Activated B cell treated with CpG ODN at 0.5 μM for 24 hours (primary cell): ENCODE data around the gene CENPQ. TPM values are rescaled to one million over a fixed set of nuclear protein-coding genes. Genes with fewer than 3 reads are reported as not detected.

Experiments
- ATAC-seq: fragments of 200-7000 bp; cut with Tn5 transposase; one replicate; pipeline ENCODE4 v1.10.0; 2021; ENCODE audit warnings: low read depth, mild to moderate bottlenecking, moderate library complexity
- CTCF ChIA-PET: fragments of 350-600 bp; sonication (Branson Sonifier 250); formaldehyde crosslinking; loops from one replicate; lab custom pipeline; 2021; ENCODE audit warnings: antibody characterized with exemption; lab: Charles Lee
- POLR2A ChIA-PET: fragments of 350-600 bp; sonication (Branson Sonifier 250); formaldehyde crosslinking; loops from one replicate; lab custom pipeline; 2021; ENCODE audit warnings: antibody characterized with exemption; lab: Charles Lee
- DNase-seq: peaks from one replicate; pipeline ENCODE4 v3.0.0; 2022
- H3K27ac Mint-ChIP-seq: one replicate; pipeline ENCODE4 v1.8.0; 2020; ENCODE audit warnings: mixed read lengths
- H3K27me3 Mint-ChIP-seq: one replicate; pipeline ENCODE4 v1.8.0; 2021; ENCODE audit warnings: mixed read lengths
- H3K36me3 Mint-ChIP-seq: one replicate; pipeline ENCODE4 v1.8.0; 2021; ENCODE audit warnings: low read depth, mixed read lengths
- H3K4me1 Mint-ChIP-seq: one replicate; pipeline ENCODE4 v1.8.0; 2021; ENCODE audit warnings: mixed read lengths
- H3K4me3 Mint-ChIP-seq: one replicate; pipeline ENCODE4 v1.8.0; 2020; ENCODE audit warnings: mild to moderate bottlenecking, mixed read lengths
- H3K9me3 Mint-ChIP-seq: one replicate; pipeline ENCODE4 v1.8.0; 2020; ENCODE audit warnings: mixed read lengths
- intact Hi-C: fragments of 100-400 bp; cut with micrococcal nuclease; formaldehyde crosslinking; loops from one replicate; pipeline ENCODE4 v1.15.1; 2024
- total RNA-seq: library from RNA; stranded (reverse); gene quantifications from 2 replicates; pipeline ENCODE4 v1.2.3, GENCODE V29; 2022
- TF ChIP-seq, protein P1 (sequence below): fragments of 200-600 bp; IDR thresholded peaks from one replicate; pipeline ENCODE4 v1.8.0; 2022; ENCODE audit warnings: antibody characterized with exemption, mild to moderate bottlenecking

Gene CENPQ
- total RNA-seq, 1 donor from 2014 or later = 7.1 TPM

- no peaks in the 10 kb centered on the region for H3K27me3 Mint-ChIP-seq
- H3K9me3 Mint-ChIP-seq = no peaks in the 10 kb centered on the region
- no peaks in the 10 kb centered on the region for H3K4me1 Mint-ChIP-seq
- ChIA-PET CTCF (no interaction called here), POLR2A (no interaction called here)
- TF ChIP-seq, protein P1, sequence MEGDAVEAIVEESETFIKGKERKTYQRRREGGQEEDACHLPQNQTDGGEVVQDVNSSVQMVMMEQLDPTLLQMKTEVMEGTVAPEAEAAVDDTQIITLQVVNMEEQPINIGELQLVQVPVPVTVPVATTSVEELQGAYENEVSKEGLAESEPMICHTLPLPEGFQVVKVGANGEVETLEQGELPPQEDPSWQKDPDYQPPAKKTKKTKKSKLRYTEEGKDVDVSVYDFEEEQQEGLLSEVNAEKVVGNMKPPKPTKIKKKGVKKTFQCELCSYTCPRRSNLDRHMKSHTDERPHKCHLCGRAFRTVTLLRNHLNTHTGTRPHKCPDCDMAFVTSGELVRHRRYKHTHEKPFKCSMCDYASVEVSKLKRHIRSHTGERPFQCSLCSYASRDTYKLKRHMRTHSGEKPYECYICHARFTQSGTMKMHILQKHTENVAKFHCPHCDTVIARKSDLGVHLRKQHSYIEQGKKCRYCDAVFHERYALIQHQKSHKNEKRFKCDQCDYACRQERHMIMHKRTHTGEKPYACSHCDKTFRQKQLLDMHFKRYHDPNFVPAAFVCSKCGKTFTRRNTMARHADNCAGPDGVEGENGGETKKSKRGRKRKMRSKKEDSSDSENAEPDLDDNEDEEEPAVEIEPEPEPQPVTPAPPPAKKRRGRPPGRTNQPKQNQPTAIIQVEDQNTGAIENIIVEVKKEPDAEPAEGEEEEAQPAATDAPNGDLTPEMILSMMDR = no peak
- ATAC-seq = no peak
- intact Hi-C loops = no loop called here
- H3K36me3 Mint-ChIP-seq = no peaks in the 10 kb centered on the region
- DNase-seq = no peak
- no peak overlapping the region for H3K27ac Mint-ChIP-seq
- H3K4me3 Mint-ChIP-seq = no peak overlapping the region
Measured at GRCh38 chr6:49523901-49524300, 60.7 kb downstream of the CENPQ start.

DNA sequence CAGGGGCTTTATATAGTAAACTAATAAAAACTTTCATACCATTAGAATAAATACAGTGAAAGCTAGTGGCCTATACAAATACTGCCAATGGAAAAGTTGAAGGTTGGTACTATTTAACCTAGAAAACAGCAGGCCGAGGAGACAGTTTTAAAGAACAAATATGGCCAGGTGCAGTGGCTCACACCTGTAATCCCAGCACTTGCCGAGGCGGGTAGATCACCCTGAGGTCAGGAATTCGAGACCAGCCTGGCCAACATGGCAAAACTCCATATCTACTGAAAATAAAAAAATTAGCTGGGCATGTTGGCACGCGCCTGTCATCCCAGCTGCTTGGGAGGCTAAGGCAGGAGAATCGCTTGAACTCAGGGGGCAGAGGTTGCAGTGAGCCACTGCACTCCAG is 61.4 kb downstream of the CENPQ start:
- ATAC-seq (no peak), DNase-seq (no peak)
- no peak overlapping the region for H3K4me3 Mint-ChIP-seq
- intact Hi-C loops = no loop called here
- no peak overlapping the region for H3K27ac Mint-ChIP-seq
- H3K36me3 Mint-ChIP-seq = no peaks in the 10 kb centered on the region
- no peaks in the 10 kb centered on the region for H3K4me1 Mint-ChIP-seq
- ChIA-PET POLR2A (no interaction called here), CTCF (no interaction called here)
- H3K9me3 Mint-ChIP-seq = no peaks in the 10 kb centered on the region
- TF ChIP-seq, protein P1 = no peak
- H3K27me3 Mint-ChIP-seq = no peaks in the 10 kb centered on the region

- no peaks in the 10 kb centered on the region for H3K9me3 Mint-ChIP-seq
- H3K27ac Mint-ChIP-seq = no peak overlapping the region
- H3K36me3 Mint-ChIP-seq = no peaks in the 10 kb centered on the region
- DNase-seq (no peak), ATAC-seq (no peak)
- H3K4me3 Mint-ChIP-seq = no peak overlapping the region
- intact Hi-C loops = no loop called here
- POLR2A ChIA-PET = no interaction called here
- CTCF ChIA-PET = no interaction called here
- no peaks in the 10 kb centered on the region for H3K4me1 Mint-ChIP-seq
- no peaks in the 10 kb centered on the region for H3K27me3 Mint-ChIP-seq
- TF ChIP-seq, protein P1 = no peak
Measured at GRCh38 chr6:49526598-49526997, 63.4 kb downstream of the CENPQ start.

DNA sequence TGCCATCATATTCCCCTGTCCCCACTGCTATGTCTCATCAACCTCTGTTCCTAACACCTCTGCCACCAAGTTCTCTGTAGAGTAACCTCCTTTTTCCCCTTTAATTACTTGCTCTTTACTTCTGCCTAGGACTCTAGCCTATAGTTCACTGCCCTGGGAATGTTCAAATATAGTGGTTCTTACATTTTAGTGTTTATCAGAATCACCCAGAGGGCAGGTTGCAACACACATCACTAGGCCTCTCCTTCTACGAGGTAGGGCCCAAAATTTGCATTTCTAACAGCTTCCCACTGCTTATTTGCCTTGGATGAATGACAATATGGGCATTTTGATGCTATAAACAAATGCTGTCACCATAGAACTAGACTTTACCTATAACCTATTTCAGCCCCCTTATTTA is 64.2 kb downstream of the CENPQ start:
- Mint-ChIP-seq H3K27me3 (peaks cover 4% of the 10 kb centered on the region), H3K4me3 (no peak overlapping the region), H3K9me3 (no peaks in the 10 kb centered on the region), H3K36me3 (no peaks in the 10 kb centered on the region), H3K4me1 (peaks cover 3% of the 10 kb centered on the region), H3K27ac (no peak overlapping the region)
- DNase-seq (no peak), ATAC-seq (no peak)
- ChIA-PET CTCF (no interaction called here), POLR2A (no interaction called here)
- TF ChIP-seq, protein P1 = no peak
- intact Hi-C loops = no loop called here

DNA sequence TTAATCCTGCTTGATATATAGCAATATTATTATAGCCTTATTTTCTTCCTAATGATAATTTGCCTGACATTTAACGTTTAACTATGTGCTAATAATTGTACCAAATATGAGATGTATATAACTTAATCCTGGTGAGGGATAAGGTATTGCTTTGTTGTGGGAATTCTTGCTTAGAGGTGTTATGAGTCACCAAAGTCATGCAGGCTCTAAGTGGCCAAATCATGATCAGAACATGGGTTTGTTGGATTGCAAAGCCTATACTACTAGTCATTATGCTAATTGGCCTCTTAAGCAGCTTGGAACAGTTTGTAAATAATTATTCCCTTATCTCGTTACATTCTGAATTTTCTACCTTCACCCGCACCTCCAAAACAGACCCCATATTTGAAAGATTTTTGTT is 65.4 kb downstream of the CENPQ start:
- intact Hi-C loops = no loop called here
- no peaks in the 10 kb centered on the region for H3K9me3 Mint-ChIP-seq
- peaks cover 4% of the 10 kb centered on the region for H3K27me3 Mint-ChIP-seq
- DNase-seq = no peak
- H3K27ac Mint-ChIP-seq = no peak overlapping the region
- ATAC-seq = no peak
- TF ChIP-seq, protein P1 = no peak
- POLR2A ChIA-PET = no interaction called here
- CTCF ChIA-PET = no interaction called here
- H3K4me1 Mint-ChIP-seq = peaks cover 3% of the 10 kb centered on the region
- no peak overlapping the region for H3K4me3 Mint-ChIP-seq
- H3K36me3 Mint-ChIP-seq = no peaks in the 10 kb centered on the region
